Endothelial cell of umbilical vein (primary cell): ENCODE results near the gene URM1. TPM values are rescaled to one million over a fixed set of nuclear protein-coding genes. Genes with fewer than 3 reads are reported as not detected.

Experiments
- BruUV-seq: library from RNA; stranded (reverse); fragments of 400-500 nt; replicated peaks from 2 replicates; lab custom pipeline; 2021; lab: Mats Ljungman, UMichigan
- CTCF ChIA-PET: fragments of 300-600, 350-600 bp; sonication (Branson Sonifier 250); formaldehyde crosslinking; loops from one replicate; lab custom pipeline; 2021; ENCODE audit warnings: antibody characterized with exemption, inconsistent platforms; lab: Charles Lee
- POLR2A ChIA-PET: fragments of 300-600, 350-600 bp; sonication (Branson Sonifier 250); formaldehyde crosslinking; loops from one replicate; lab custom pipeline; 2021; ENCODE audit warnings: antibody characterized with exemption, inconsistent platforms; lab: Charles Lee
- DNase-seq: peaks from one replicate; pipeline ENCODE4 v3.0.0-alpha.2; 2011; ENCODE audit warnings: low read depth, low spot score
- FAIRE-seq: peaks from 2 replicates; lab custom pipeline; 2011; peaks lifted over from hg19 to GRCh38; lab: Jason Lieb, UNC
- H2AFZ ChIP-seq: 2 replicates; pipeline ENCODE4 v1.6.0; 2012; ENCODE audit warnings: low read depth, low read length, control low read depth, inconsistent platforms
- H3K27ac ChIP-seq: 2 replicates; pipeline ENCODE4 v1.5.1; 2011; ENCODE audit warnings: low read depth, mild to moderate bottlenecking, control low read depth, low read length, moderate library complexity; ENCODE audit not compliant: insufficient read depth
- H3K27me3 ChIP-seq, 2 experiments: 2 replicates each; pipeline versions ENCODE4 v1.6.0 to v1.6.1; 2011; ENCODE audit warnings: low read length in 2 of 2, mixed read lengths in 1 of 2; ENCODE audit not compliant: control insufficient read depth in 2 of 2, insufficient read depth in 2 of 2
- H3K36me3 ChIP-seq, 2 experiments: 2 replicates in 1 of 2; 3 replicates in 1 of 2; pipeline ENCODE4 v1.5.1; 2011; ENCODE audit warnings: low read length in 2 of 2, mild to moderate bottlenecking in 1 of 2, moderate library complexity in 1 of 2; ENCODE audit not compliant: control insufficient read depth in 2 of 2, insufficient read depth in 2 of 2; ENCODE audit errors: extremely low read depth in 1 of 2
- H3K4me1 ChIP-seq: 3 replicates; pipeline ENCODE4 v1.5.1; 2011; ENCODE audit warnings: mild to moderate bottlenecking, low read length; ENCODE audit not compliant: control insufficient read depth, insufficient read depth; ENCODE audit errors: extremely low read depth
- H3K4me2 ChIP-seq: 2 replicates; pipeline ENCODE4 v1.6.1; 2011; ENCODE audit warnings: low read length, control low read depth, mixed read lengths; ENCODE audit not compliant: insufficient read depth
- H3K4me3 ChIP-seq, 3 experiments: fragments of 200-600 bp in 1 of 3; sonication (generic), shearing (Covaris generic) in 1 of 3; replicated peaks in 1 of 3; 2 replicates each; pipeline ENCODE4 v1.5.1; 2011 to 2016; ENCODE audit warnings: control low read depth in 3 of 3, low read length in 3 of 3, mild to moderate bottlenecking in 2 of 3, inconsistent platforms in 1 of 3, low read depth in 1 of 3, moderate library complexity in 1 of 3; ENCODE audit not compliant: insufficient read depth in 1 of 3
- H3K79me2 ChIP-seq: 2 replicates; pipeline ENCODE4 v1.6.0; 2012; ENCODE audit warnings: low read length, inconsistent platforms; ENCODE audit not compliant: control insufficient read depth, insufficient read depth
- H3K9ac ChIP-seq: replicated peaks from 2 replicates; pipeline ENCODE3; 2011; ENCODE audit warnings: low read length, control low read depth; ENCODE audit not compliant: insufficient read depth; ENCODE audit errors: extremely low read depth
- H3K9me1 ChIP-seq: replicated peaks from 3 replicates; pipeline ENCODE4 v1.6.0; 2011; ENCODE audit warnings: mild to moderate bottlenecking, low read length; ENCODE audit not compliant: control insufficient read depth, insufficient read depth; ENCODE audit errors: extremely low read depth
- H3K9me3 ChIP-seq: replicated peaks from 2 replicates; pipeline ENCODE4 v1.5.1; 2012; ENCODE audit warnings: low read length, inconsistent platforms; ENCODE audit not compliant: control insufficient read depth, insufficient read depth
- H4K20me1 ChIP-seq: replicated peaks from 2 replicates; pipeline ENCODE3; 2011; ENCODE audit warnings: mild to moderate bottlenecking, low read length; ENCODE audit not compliant: control insufficient read depth, insufficient read depth; ENCODE audit errors: extremely low read depth
- EZH2 ChIP-seq: IDR thresholded peaks from 2 replicates; pipeline ENCODE4 v1.6.1; 2012; ENCODE audit warnings: borderline replicate concordance, low read depth, mild to moderate bottlenecking, moderate library complexity, low read length, inconsistent platforms; ENCODE audit not compliant: severe bottlenecking
- FOS ChIP-seq: IDR thresholded peaks from 2 replicates; pipeline ENCODE4 v1.6.1; 2011; ENCODE audit warnings: mild to moderate bottlenecking, low read length, moderate library complexity, borderline replicate concordance; ENCODE audit not compliant: insufficient read depth
- GATA2 ChIP-seq: IDR thresholded peaks from 2 replicates; pipeline ENCODE4 v1.7.0; 2011; ENCODE audit warnings: low read depth, mild to moderate bottlenecking, moderate library complexity, mixed read lengths, low read length; ENCODE audit not compliant: insufficient read length, insufficient read depth
- JUN ChIP-seq: IDR thresholded peaks from 2 replicates; pipeline ENCODE4 v1.6.1; 2011; ENCODE audit warnings: borderline replicate concordance, low read depth; ENCODE audit not compliant: insufficient read length, insufficient read depth
- MYC ChIP-seq: IDR thresholded peaks from one replicate; pipeline ENCODE4 v1.6.1; 2011; ENCODE audit warnings: mild to moderate bottlenecking, low read depth, low read length
- POLR2A ChIP-seq: IDR thresholded peaks from 2 replicates; pipeline ENCODE4 v1.6.1; 2012; ENCODE audit warnings: low read depth, mild to moderate bottlenecking, control low read depth, low read length
- POLR2AphosphoS5 ChIP-seq: IDR thresholded peaks from 2 replicates; pipeline ENCODE4 v1.6.1; 2012; ENCODE audit warnings: low read depth, mild to moderate bottlenecking, control low read depth, low read length, moderate library complexity; ENCODE audit not compliant: insufficient read depth
- dilution Hi-C: fragments of 300-500 bp; cut with MboI; formaldehyde crosslinking; loops from one replicate; pipeline ENCODE4 v1.15.0; 2019; ENCODE audit warnings: low sequenced_read_pairs; ENCODE audit not compliant: extremely low pct_ligation_motif_present
- intact Hi-C: fragments of 100-400 bp; cut with micrococcal nuclease; formaldehyde crosslinking; loops from one replicate; pipeline ENCODE4 v1.10.0; 2022
- polyA plus RNA-seq, 4 experiments: library from polyadenylated mRNA; depleted of rRNA in 3 of 4; stranded (reverse) in 3 of 4; unstranded in 1 of 4; fragments of >200 nt; gene quantifications; 2 replicates each; pipeline versions ENCODE4 v1.2.1 to v1.2.3, GENCODE V29; 2011 to 2012; ENCODE audit warnings: missing spikeins in 1 of 4
- total RNA-seq: library from RNA; stranded (reverse); gene quantifications from 2 replicates; pipeline ENCODE4 v1.2.3, GENCODE V29; 2021
- TF ChIP-seq, protein P1 (sequence below), 2 donors: IDR thresholded peaks; 1 replicate in 1 of 2; 2 replicates in 1 of 2; pipeline ENCODE4 v1.5.1; 2011; ENCODE audit warnings: low read length in 2 of 2, mild to moderate bottlenecking in 2 of 2, moderate library complexity in 2 of 2, control low read depth in 1 of 2, inconsistent platforms in 1 of 2, low read depth in 1 of 2; ENCODE audit not compliant: insufficient read depth in 1 of 2; ENCODE audit errors: extremely low read depth in 1 of 2
- TF ChIP-seq, protein P2 (sequence below): IDR thresholded peaks from 2 replicates; pipeline ENCODE4 v1.6.1; 2011; ENCODE audit not compliant: insufficient read depth, insufficient read length

Gene URM1
- total and polyA plus RNA-seq, 2 donors (not counting 3 experiments of a cell fraction or from before 2014, with no cell fraction given): 86.5 to 100 TPM

DNA sequence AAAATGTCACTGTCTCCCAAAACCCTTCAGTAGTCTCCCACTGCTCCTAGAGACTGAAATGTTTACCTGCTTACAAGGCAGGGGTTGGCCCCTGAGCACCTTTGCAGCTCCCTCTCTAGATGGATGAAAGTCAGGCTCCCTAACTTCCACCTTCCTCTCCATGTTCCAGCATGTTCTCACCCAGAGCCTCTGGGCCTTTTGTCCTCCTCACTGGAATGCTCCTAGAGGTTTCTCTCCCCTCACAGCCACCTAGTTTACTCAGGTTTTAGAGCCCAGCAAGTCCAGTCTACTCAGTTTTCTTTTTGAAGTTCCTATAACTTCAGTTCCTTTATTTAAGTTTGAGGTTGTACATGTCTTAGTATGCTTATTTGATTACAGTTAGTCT lies 815 bp upstream of the URM1 start:
- H3K9me3 ChIP-seq: no peaks in the 10 kb centered on the region
- dilution Hi-C loops (no loop called here), intact Hi-C loops (loop anchor here (2.0 kb wide), 2 partner anchors 42 to 48 kb away; partner anchors contain the start of genes COQ4 and TRUB2)
- no peak for DNase-seq
- H3K4me3 ChIP-seq: peak overlapping the region; percentile 47 to 95 (median 75)
- TF ChIP-seq GATA2: no peak
- TF ChIP-seq EZH2: no peak
- TF ChIP-seq MYC: no peak
- no peak for TF ChIP-seq POLR2A
- TF ChIP-seq POLR2AphosphoS5: no peak
- TF ChIP-seq, protein P1, sequence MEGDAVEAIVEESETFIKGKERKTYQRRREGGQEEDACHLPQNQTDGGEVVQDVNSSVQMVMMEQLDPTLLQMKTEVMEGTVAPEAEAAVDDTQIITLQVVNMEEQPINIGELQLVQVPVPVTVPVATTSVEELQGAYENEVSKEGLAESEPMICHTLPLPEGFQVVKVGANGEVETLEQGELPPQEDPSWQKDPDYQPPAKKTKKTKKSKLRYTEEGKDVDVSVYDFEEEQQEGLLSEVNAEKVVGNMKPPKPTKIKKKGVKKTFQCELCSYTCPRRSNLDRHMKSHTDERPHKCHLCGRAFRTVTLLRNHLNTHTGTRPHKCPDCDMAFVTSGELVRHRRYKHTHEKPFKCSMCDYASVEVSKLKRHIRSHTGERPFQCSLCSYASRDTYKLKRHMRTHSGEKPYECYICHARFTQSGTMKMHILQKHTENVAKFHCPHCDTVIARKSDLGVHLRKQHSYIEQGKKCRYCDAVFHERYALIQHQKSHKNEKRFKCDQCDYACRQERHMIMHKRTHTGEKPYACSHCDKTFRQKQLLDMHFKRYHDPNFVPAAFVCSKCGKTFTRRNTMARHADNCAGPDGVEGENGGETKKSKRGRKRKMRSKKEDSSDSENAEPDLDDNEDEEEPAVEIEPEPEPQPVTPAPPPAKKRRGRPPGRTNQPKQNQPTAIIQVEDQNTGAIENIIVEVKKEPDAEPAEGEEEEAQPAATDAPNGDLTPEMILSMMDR (IDR thresholded peaks at IDR 0.05; ENCODE audit: extremely low read depth in 1 of 2, insufficient read depth in 1 of 2, low read depth in 1 of 2, low read length in 2 of 2): no peak
- no peak for TF ChIP-seq FOS
- TF ChIP-seq, protein P2, sequence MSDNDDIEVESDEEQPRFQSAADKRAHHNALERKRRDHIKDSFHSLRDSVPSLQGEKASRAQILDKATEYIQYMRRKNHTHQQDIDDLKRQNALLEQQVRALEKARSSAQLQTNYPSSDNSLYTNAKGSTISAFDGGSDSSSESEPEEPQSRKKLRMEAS: no peak
- TF ChIP-seq JUN: no peak
- H3K9me1 ChIP-seq: no peaks in the 10 kb centered on the region
- H3K27me3 ChIP-seq: no peaks in the 10 kb centered on the region
- H4K20me1 ChIP-seq: no peaks in the 10 kb centered on the region
- peak overlapping the region; percentile 75 for H2AFZ ChIP-seq
- ChIA-PET CTCF (interaction anchor here (0.9 to 3.8 kb wide), 11 partner anchors 8 to 151 kb away, joined by 3 to 50 read pairs (median 5); no protein-coding TSS in a partner anchor), POLR2A (interaction anchor here (1.7 kb wide), 1 partner anchor 182 kb away, joined by 6 read pairs; the partner anchor contains the start of gene SPTAN1)
- peaks cover 0 to 3% of the 10 kb centered on the region in 2 experiments for H3K36me3 ChIP-seq
- peaks cover 37% of the 10 kb centered on the region for H3K79me2 ChIP-seq
- H3K27ac ChIP-seq: peak overlapping the region; percentile 64
- no TSS peak for BruUV-seq
- peak overlapping the region; percentile 93 for H3K4me2 ChIP-seq
- H3K4me1 ChIP-seq: peaks cover 17% of the 10 kb centered on the region
- peak overlapping the region; percentile 87 for H3K9ac ChIP-seq
- FAIRE-seq: no peak
